GM19438 (cell line): ENCODE data around the gene TNFAIP8.
A peak's percentile ranks its signal among the peaks of the same experiment; 100 is the strongest.

ENCODE experiments used
- ATAC-seq: cut with Tn5 transposase; IDR thresholded peaks from one replicate; pipeline ENCODE4 v1.9.1; 2021; ENCODE audit warnings: low read depth; ENCODE audit not compliant: unreplicated experiment

TNFAIP8 gene

DNA sequence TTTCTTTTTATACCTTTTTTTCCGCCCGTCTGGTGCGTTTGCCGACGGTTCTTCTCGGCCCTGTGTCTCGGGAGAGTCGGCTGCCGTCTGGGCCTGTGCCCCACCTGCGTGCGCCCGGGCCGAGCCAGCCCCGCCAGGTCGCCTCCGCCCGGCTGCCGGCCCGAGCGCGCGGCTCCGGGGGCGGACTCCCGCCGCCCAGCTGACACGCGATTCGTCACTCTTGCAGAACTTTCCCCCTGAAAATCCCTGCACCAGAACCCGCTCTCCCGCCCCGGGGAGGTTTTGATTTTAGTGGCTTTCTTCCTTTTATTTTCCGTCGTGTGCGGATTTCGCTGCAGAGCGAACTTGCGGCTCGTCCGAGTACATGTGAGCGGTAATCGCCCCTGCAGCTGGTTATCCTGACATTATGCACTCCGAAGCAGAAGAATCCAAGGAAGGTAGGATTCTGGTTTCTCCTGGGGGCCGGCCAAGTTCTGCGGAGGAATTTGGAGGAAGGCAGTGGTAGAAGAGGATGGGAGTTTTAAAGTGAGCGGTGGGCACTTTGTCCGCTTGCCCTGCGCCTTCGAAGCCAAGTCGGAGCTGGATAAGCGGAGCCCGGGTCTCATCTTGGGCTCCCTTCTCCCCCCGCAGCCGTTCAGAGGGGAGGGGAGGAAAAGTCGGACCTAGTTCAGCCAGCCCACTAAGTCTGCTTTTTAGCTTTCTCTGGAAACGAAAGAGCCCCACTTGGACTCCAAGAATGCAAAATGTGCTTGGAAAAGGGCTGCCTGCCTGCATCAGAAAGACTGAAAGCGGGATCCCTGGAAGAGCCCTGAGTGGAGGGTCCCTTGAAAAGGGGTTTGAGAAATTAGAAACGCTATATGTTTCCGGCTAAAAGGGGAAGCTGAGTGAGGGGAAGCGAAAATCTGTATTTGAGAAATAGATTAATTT, at the start of gene TNFAIP8:
Gene TNFAIP8 (plus strand): TSS at position 335 of the 927 bp plus-strand sequence. CDS start 72 bp downstream, at position 407.
- peak; percentile 34 for ATAC-seq

DNA sequence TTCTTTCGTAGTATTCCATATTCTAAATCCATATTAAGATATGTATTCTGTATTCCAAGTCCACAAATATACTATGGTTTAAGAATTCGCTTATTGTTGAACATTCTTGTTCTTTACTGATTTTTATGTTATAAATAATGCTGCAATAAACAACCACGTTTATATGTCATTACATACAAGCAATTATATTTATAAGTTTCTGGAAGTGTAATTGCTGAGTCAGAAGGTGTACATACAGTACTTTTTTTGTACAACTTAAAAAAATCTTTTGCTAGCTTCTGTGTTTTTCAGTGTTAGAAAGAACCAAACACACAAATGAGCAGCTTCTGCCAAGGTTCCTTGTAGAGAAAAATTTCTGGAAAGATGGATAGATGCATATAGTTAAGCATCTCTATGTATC, 48.6 kb upstream of the TNFAIP8 start:
- ATAC-seq = no peak

DNA sequence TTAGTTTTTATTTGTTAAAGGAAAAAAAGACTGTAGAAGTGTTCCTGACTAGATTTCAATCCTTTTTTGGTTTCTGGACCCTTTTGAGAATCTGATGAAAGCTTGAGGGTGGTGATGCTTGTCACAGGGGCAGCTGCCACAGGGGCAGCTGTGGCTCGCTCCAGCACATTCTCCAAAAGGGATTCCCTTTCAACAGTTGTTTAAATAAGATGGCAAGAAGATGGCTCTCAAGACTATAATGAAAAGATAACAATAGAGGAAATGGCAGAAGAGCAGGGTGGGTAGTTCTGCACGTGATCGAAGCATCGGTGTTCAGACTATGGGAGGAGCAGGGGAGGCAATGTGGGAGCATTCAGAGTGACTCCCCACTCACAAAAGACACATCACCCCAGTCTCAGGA, 46.5 kb upstream of the TNFAIP8 start:
- ATAC-seq = peak; percentile 28

DNA sequence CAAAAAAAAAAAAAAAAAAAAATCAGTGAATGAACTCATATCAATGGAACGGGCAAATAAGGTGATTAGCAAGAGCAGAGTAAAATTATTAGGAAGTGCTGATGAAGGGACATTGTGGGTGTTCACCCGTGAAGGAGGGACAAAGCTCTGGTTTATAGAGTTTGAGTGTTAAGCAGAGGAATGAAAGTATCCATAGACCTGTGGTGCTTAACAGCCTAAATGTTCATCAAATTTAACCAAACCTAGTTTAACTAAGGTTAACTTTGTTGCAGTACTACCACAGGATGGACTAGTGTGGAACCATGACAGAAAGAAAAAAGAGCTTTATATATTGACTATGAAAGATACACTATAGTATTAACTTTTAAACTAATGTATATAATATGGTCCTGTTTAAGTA, 44.1 kb upstream of the TNFAIP8 start:
- ATAC-seq = no peak

GRCh38 chr5:119312403-119312802, 43.4 kb upstream of the TNFAIP8 start:
- ATAC-seq = no peak

DNA sequence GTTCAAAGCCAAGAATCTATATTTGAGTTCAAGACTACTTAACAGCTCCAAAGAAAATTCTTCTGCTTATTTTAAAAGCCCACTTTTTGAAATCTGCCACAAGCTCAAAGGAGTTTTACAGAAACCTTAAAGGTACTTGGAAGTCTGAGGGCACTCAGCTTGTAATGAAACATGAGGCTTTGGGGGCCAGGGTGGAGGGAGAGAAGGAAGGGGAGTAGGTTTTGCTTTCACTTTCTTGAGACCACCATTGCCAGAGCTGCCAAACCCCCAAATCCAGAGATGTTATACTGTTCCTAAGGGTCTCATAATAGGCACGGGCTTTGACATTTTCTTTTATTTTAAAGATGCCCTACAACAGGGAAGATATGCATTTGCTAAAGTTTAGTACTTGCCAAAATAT, 42.6 kb upstream of the TNFAIP8 start:
- ATAC-seq = no peak

DNA sequence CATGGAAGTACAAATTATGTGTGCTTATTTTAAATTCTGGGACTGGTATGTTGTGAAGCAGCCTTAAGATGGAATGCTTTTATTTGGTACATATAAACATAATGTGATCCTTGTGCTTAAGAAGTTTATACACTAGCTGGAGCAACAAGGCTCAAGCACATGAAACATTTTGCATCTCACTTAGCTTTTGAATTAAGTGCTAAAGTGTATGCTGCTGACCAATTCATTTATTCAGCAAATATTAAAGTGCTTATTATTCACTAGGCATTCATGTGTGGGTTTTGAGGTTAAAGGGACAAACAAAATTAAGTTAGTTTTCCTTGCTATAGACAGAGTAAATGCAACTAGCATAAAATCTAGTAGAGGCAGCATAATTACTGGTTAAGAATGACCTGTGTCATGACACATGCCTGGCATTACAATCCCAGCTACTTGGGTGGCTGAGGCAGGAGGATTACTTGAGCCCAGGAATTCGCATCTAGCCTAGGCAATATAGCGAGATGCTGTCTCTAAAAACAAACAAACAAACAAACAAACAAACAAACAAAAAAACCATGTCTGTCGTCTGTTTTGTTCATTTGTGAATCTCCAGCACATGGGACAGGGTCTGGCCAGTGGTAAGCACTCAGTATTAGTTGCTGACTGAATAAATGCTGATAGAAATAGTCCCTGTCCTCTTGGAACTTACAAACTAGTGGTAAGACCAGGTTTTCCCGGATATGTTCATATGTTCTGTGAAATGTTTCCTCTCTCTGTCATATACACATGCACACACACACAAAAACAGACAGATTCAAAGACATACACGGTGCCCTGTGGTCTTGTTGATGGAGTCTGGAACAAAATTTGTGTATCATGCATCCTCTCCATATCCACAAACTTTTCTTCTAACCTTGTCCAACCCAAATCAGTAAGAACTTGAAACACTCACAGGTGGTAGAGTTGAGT, 41.9 kb upstream of the TNFAIP8 start:
- no peak for ATAC-seq

GRCh38 chr5:119315516-119315949, 40.3 kb upstream of the TNFAIP8 start:
- peak; percentile 56 for ATAC-seq

GRCh38 chr5:119316086-119316485, 39.7 kb upstream of the TNFAIP8 start:
- no peak for ATAC-seq

GRCh38 chr5:119316906-119317305, 38.9 kb upstream of the TNFAIP8 start:
- ATAC-seq = no peak

DNA sequence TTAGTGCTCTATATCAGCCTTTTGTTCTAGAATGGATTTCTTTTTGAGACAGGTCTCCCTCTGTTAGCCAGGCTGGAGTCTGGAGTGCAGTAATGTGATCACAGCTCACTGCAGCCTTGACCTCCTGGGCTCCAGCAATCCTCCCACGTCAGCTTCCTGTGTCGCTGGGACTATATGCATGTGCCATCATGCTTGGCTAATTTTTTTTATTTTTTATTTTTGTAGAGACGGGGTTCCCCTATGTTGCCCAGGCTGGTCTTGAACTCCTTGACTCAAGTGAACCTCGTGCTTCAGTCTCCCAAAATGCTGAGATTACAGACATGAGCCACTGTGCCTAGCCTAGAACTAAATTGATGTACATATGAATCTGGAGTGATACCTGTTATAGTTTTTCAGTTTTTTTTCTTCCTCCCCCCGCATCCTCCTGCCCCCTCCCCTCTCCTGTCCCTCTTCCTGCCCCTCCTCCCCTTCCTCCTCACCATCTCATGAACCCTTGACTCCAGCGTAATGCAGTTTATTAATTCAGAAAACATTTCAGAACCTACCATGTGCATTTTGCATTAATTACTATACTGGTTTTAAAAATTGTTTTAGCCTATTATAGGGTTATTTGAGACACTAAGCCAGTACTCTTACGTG, 37.4 kb upstream of the TNFAIP8 start:
- no peak for ATAC-seq

DNA sequence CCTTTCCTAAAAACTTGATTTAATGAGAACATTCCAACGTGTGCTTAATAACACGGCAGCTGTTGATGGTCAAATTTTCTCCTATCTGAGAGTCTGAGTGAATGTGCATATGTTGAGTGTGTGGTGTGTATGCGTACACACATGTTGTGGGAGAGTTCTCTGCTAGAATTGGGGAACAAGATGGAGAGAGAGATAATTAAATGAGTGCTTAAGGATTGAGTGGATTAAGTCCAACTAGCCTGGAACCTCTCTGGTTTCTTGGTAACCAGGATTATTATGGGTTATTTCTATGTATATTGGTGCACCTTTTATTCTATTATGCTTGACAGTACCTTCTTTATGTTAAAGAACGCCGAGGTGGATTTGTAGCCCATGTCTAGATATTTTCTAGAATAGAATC, 36.4 kb upstream of the TNFAIP8 start:
- ATAC-seq = no peak

DNA sequence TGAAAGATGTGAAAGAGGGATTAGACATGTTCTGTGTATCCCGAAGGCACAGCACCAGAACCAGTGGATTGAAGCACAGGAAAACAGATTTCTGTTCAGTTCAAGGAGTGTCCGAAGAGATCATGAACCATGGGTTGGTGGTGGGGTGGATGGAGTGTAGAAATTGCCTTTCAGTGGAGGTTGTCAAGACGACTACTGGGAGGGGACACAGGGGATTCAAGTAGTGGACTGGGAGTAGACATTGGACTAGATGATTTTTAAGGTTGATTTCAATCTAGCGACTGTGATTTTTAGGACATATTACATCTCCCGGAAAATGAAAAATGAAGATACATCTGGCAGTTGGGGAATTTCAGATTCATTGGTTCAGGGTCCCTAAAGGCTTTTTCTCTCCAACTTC, 35.9 kb upstream of the TNFAIP8 start:
- ATAC-seq = no peak

DNA sequence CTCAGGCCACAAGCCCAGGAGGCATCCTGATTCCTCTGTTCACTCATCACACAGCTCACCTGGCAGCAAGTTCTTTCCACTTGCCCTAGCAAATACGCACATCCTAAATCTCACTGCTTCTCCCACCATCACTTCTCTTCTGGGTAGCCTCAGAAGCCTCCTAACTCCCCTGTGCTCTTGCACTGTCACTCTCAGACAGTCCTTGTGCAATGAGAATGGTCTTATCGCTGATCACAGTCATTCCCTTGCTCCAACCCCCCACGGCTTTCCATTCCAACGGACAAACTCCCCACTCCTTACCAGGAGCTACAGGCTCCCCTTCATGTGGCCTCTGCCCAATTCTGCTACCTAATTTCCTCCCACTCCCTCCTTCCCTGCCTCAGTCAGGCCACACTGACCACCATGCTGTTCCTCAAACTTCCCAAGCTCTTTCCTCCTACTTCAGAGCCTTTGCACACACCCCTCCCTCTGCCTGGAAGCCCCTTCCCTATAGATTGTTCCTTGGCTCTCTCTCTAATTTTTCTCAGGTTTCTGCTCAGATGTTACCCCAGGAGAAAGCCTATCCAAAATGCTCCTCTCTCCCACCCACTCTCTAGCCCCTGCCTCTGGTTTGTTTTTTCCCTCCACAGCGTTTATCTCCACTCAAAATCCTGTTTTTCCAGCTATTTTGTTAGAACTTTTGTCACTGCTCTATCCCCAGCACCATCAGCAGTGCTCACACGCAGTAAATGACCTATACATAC, 34.1 kb upstream of the TNFAIP8 start:
- ATAC-seq = no peak

DNA sequence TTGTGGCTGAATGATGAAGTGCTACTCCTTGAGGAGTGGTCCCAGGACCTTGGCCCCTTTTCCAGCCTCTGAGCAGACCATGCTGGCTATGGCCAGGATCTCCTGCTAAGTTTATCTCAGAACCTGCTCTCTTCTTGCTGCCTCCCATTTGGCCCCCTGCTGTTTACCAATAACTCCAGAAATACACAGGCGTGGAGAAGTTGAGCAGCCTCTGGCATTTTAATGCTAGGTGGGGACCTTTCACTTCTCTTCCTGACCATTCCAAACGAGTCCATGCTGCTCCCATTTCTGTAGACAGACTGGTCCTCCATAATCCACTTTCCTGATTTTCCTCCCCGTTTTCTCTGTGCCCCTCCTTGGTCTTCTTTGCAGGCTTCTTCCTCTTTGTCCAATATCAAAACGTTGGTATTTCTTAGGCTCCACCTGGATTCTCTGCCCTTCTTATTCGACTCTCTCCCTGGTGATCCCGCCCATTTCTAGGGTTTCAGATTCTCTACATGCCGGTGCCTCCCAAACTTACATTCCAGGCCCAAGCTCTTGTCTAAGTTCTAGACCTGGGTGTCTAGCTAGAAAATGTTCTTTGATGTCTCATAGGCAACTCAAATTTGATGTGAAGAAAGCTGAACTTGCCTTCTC, 33.4 kb upstream of the TNFAIP8 start:
- no peak for ATAC-seq

DNA sequence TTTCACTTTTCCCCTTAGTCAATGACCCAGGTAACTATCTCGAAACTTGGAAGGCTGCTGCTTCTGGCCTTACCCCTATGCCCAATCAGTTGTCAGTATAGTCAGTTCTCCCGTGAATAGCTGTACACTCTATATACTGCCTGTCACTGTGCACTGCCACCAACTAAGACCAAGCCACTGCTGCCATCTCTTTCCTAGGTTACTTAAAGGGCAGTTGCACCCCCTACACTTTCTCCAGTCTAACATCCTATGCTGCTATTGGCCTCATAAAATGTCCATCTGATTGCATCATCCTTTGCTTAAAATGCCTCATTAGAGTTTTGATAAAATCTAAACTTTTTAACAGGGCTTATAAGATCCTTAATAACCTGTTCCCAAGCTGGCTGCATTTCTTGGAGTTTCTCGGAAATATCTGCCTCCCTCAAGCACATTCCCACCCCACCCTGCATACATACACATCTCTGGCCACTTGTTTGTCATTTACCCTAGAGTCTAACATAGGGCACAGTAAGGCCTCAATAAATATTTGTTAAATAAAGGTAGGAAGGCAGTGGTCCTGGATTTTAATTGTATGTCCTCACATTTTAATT, 32.8 kb upstream of the TNFAIP8 start:
- ATAC-seq = no peak

DNA sequence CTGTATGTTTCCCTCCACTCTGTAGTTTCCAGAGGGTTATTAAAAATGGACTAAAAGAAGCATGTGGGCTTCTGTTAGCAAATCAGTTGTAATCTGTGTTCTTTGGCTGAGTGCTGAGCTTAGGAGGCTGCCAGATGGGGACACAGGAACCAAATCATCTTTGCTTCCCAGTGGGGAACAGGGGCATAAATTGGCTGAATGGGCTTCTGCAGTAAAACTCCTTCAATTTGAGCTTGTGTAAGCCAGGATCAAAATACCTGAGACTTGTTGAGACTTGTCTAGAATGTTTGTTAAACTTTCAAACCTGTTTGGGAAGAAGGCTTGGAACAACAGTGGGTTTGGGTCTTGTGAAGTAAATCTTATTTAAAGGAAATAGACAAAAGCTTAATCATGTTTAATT, 32.2 kb upstream of the TNFAIP8 start:
- ATAC-seq = no peak

DNA sequence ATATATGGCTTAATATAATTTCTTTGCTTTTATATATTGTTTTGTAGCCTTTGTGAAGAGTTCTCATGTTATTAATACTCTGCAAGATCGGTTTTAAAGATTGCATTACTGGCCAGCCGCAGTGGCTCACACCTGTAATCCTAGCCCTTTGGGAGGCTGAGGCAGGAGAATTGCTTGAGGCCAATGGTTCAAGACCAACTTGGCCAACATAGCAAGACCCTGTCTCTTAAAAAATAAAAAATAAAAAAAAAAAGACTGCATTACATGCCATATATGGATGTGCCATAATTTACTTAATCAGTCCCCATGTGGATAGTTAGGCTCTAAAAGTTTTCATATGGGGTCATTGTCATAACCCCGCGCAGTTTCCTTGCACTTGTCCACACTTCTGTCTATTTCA, 31.0 kb upstream of the TNFAIP8 start:
- ATAC-seq = no peak

DNA sequence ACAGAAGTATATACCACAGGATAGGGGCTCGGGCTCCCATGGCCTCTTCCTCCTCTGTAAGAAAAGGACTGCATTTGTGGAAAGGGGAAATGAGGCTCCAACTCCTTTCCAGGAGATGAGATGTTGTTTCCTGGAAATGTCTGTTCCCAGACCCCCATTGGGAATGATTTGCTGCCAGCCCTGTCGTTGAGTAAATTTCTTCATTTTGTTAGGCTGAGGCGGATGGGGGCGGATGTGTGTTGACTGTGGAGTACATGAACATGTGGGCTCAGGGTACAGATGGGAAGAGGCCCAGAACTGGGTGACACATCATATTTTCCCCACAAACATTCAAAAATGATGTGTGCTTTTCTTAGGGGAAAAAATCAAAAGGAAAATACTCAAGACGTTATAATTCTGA, 28.8 kb upstream of the TNFAIP8 start:
- ATAC-seq = no peak
